Esophagus squamous epithelium (tissue), 5 donors: ENCODE data around the gene METTL22. TPM values are rescaled to one million over a fixed set of nuclear protein-coding genes. Genes with fewer than 3 reads are reported as not detected.

Experiments used
- DNase-seq: peaks from one replicate; lab custom pipeline; 2025; lab: John Stamatoyannopoulos, UW
- H3K27ac ChIP-seq, 4 donors: fragments of 200-600 bp; sonication (generic); one replicate each; pipeline ENCODE4 v1.5.1; 2016 to 2019; ENCODE audit warnings: mild to moderate bottlenecking in 1 of 4
- H3K27me3 ChIP-seq, 4 donors: fragments of 200-600 bp; sonication (generic); 1 replicate in 3 of 4; 2 replicates in 1 of 4; pipeline versions ENCODE4 v1.5.1 to v1.6.0; 2017 to 2021; ENCODE audit warnings: antibody characterized with exemption in 1 of 4
- H3K36me3 ChIP-seq, 3 donors: fragments of 200-600 bp; sonication (generic); one replicate each; pipeline ENCODE4 v1.5.1; 2016 to 2019
- H3K4me1 ChIP-seq, 3 donors: fragments of 200-600 bp; sonication (generic); one replicate each; pipeline ENCODE4 v1.5.1; 2017 to 2019
- H3K4me3 ChIP-seq, 4 donors: fragments of 200-600 bp; sonication (generic); 1 replicate in 3 of 4; 2 replicates in 1 of 4; pipeline ENCODE4 v1.5.1; 2016 to 2019; ENCODE audit warnings: mild to moderate bottlenecking in 2 of 4, moderate library complexity in 1 of 4
- H3K9me3 ChIP-seq, 3 donors: fragments of 200-600 bp; sonication (generic); one replicate each; pipeline ENCODE4 v1.5.1; 2016 to 2019
- POLR2A ChIP-seq, 4 donors: fragments of 450-650 bp; IDR thresholded peaks; one replicate each; pipeline ENCODE4 v1.6.1; 2017; ENCODE audit warnings: antibody characterized with exemption in 4 of 4, mild to moderate bottlenecking in 4 of 4, moderate library complexity in 3 of 4
- WGBS, 2 donors: methylation state at CpG; one replicate each; pipeline ENCODE4 v1.1.5; 2018; 5-methylcytosine and 5-hydroxymethylcytosine counted together
- intact Hi-C: fragments of 100-400 bp; cut with DNase I; formaldehyde crosslinking; loops from one replicate; pipeline ENCODE4 v1.15.0; 2022
- small RNA-seq, 4 donors: library from RNA; depleted of rRNA; stranded (forward); fragments of <200 nt; gene quantifications; one replicate each; pipeline ENCODE3, GENCODE V24; 2016
- total RNA-seq, 4 donors: library from RNA; depleted of rRNA; stranded (reverse); fragments of >200 nt; gene quantifications; one replicate each; pipeline ENCODE4 v1.1.0, GENCODE V29; 2016
- TF ChIP-seq, protein P1 (sequence below), 6 experiments: fragments of 450-650 bp in 4 of 6; fragments of 200-600 bp in 2 of 6; sonication (generic) in 2 of 6; IDR thresholded peaks; one replicate each; pipeline ENCODE4 v1.5.1; 2016 to 2019; ENCODE audit warnings: antibody characterized with exemption in 6 of 6, mild to moderate bottlenecking in 4 of 6, moderate library complexity in 4 of 6
- donor health status: DM: yes; HTN: yes; CAD: no.

Gene METTL22
- total RNA-seq, 4 donors from 2014 or later: 4.9 to 28.4 (median 13.0) TPM

GRCh38 chr16:8694795-8695728, 73.6 kb downstream of the METTL22 start:
- Histone ChIP-seq H3K4me3 (no peak overlapping the region), H3K4me1 (no peaks in the 10 kb centered on the region), H3K27me3 (no peaks in the 10 kb centered on the region), H3K9me3 (peaks cover 0 to 5% (median 0%) of the 10 kb centered on the region in 3 donors), H3K36me3 (peaks cover 0 to 6% (median 0%) of the 10 kb centered on the region in 3 donors), H3K27ac (no peak overlapping the region)
- intact Hi-C loops: no loop called here
- 79 to 81% methylated on average over 13 of the region's 18 CpGs for WGBS, 2 donors
- no peak for DNase-seq
- TF ChIP-seq, protein P1, sequence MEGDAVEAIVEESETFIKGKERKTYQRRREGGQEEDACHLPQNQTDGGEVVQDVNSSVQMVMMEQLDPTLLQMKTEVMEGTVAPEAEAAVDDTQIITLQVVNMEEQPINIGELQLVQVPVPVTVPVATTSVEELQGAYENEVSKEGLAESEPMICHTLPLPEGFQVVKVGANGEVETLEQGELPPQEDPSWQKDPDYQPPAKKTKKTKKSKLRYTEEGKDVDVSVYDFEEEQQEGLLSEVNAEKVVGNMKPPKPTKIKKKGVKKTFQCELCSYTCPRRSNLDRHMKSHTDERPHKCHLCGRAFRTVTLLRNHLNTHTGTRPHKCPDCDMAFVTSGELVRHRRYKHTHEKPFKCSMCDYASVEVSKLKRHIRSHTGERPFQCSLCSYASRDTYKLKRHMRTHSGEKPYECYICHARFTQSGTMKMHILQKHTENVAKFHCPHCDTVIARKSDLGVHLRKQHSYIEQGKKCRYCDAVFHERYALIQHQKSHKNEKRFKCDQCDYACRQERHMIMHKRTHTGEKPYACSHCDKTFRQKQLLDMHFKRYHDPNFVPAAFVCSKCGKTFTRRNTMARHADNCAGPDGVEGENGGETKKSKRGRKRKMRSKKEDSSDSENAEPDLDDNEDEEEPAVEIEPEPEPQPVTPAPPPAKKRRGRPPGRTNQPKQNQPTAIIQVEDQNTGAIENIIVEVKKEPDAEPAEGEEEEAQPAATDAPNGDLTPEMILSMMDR (IDR thresholded peaks at IDR 0.05): no peak
- TF ChIP-seq POLR2A (IDR thresholded peaks at IDR 0.05): no peak

DNA sequence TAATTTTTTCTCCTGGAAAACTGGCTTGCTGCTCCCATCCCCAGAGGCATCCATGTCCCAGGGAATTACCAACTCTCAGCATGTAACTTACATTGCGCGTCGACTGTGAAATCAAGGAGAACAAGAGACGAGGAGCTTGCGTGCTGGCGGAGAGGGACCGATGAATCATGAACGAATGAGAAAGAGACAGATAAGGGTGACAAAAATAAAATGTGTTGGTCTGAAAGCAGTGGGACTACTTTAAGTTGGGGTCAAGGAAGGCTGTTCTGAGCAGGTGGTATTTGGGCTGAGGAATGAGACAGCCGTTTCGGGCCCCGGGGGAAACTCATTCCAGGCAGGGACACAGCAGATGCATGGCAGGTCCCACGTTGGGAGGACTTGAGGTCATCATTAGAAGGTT, 75.4 kb downstream of the METTL22 start:
- H3K4me1 ChIP-seq: no peaks in the 10 kb centered on the region
- 82 to 85% methylated on average over 12 of the region's 12 CpGs for WGBS, 2 donors
- no peaks in the 10 kb centered on the region for H3K9me3 ChIP-seq
- H3K4me3 ChIP-seq: no peak overlapping the region
- intact Hi-C loops: no loop called here
- no peak overlapping the region for H3K27ac ChIP-seq
- H3K27me3 ChIP-seq: no peaks in the 10 kb centered on the region
- TF ChIP-seq, protein P1 (IDR thresholded peaks at IDR 0.05): no peak
- TF ChIP-seq POLR2A (IDR thresholded peaks at IDR 0.05): no peak
- no peak for DNase-seq
- H3K36me3 ChIP-seq: no peaks in the 10 kb centered on the region

DNA sequence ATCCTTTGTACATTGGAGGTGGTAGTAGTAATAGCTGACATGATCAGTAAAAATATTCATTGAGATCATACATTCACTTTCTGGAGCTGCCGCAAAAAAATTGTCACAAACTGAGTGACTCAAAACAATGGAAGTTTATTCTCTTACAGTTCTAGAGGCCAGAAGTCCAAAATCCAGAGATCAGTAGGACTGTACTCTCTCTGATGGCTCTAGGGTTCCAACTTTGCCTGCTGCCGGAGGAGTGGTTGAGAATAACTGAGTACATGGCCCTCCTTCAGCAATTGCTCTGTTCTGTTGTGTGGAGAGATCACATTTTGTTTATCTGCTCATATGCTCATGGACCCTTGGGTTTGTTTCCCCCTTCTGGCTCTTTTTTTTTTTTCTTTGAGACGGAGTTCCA, 76.5 kb downstream of the METTL22 start:
- intact Hi-C loops: no loop called here
- no peaks in the 10 kb centered on the region for H3K27me3 ChIP-seq
- no peaks in the 10 kb centered on the region for H3K4me1 ChIP-seq
- no peaks in the 10 kb centered on the region for H3K36me3 ChIP-seq
- no peak overlapping the region for H3K4me3 ChIP-seq
- DNase-seq: no peak
- TF ChIP-seq, protein P1 (IDR thresholded peaks at IDR 0.05): no peak
- no peak for TF ChIP-seq POLR2A (IDR thresholded peaks at IDR 0.05)
- WGBS, 2 donors: 52 to 58% methylated on average over 3 of the region's 3 CpGs
- H3K27ac ChIP-seq: no peak overlapping the region
- H3K9me3 ChIP-seq: no peaks in the 10 kb centered on the region

Small RNA genes within 50 kb of the gene (small RNA-seq; reads per million reads assigned to genes)
- 0 reads per million in 4 donors for gene RN7SL743P

Other genes starting within 250 kb of the METTL22 start
- not detected for gene TMEM114, start 31.2 kb upstream of the METTL22 start, total RNA-seq
- gene ABAT, start 52.9 kb downstream of the METTL22 start, total RNA-seq: 10 to 100 TPM in 2 of 4 donors, 1 to 10 TPM in 2; 2.9 to 14.5 (median 9.1) TPM
- gene TMEM186, start 175.9 kb downstream of the METTL22 start, total RNA-seq: 1 to 10 TPM; 3.6 to 9.7 (median 8.6) TPM
- gene PMM2, start 176.1 kb downstream of the METTL22 start, total RNA-seq: 10 to 100 TPM; 36.3 to 54.3 (median 41.4) TPM
- 100 to 1,000 TPM in 3 of 4 donors, 10 to 100 TPM in 1; 84.5 to 244 (median 159) TPM for gene CARHSP1, start 247.3 kb downstream of the METTL22 start, total RNA-seq